SK-N-SH (cell line): Measurements from ENCODE around the gene PRICKLE3.

ENCODE experiments used
- TAF1 ChIP-seq: IDR thresholded peaks from 2 replicates; pipeline ENCODE4 v1.6.1; 2012; ENCODE audit warnings: low read depth, mild to moderate bottlenecking, low read length, moderate library complexity, borderline replicate concordance
- TF ChIP-seq, protein P1 (sequence below): IDR thresholded peaks from 2 replicates; pipeline ENCODE4 v1.6.1; 2012; ENCODE audit warnings: mild to moderate bottlenecking, low read depth, low read length, moderate library complexity
- TF ChIP-seq, protein P2 (sequence below): fragments of 150-350 bp; IDR thresholded peaks from 2 replicates; pipeline ENCODE4 v1.6.1; 2017; ENCODE audit warnings: antibody characterized with exemption, low read length, low read depth, borderline replicate concordance

DNA sequence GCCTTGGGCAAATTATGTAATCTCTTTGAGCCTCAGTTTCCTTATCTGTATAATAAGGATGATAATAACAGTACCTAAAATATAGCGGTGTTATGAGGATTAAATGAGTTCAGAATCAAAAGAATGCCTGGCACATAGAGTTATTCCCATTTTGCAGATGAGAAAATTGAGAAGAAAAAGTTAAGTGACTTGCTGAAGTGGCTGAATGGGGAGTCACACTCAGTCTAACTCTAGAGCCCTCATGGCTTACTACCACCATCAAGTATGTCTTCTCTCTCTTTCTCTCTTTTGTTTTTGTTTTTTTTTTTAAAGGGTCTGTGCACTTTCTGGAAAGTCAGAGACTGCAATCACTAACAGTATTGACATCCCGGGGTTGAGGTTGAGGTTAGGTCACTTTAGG, 46.4 kb upstream of the PRICKLE3 start:
- TF ChIP-seq, protein P1, sequence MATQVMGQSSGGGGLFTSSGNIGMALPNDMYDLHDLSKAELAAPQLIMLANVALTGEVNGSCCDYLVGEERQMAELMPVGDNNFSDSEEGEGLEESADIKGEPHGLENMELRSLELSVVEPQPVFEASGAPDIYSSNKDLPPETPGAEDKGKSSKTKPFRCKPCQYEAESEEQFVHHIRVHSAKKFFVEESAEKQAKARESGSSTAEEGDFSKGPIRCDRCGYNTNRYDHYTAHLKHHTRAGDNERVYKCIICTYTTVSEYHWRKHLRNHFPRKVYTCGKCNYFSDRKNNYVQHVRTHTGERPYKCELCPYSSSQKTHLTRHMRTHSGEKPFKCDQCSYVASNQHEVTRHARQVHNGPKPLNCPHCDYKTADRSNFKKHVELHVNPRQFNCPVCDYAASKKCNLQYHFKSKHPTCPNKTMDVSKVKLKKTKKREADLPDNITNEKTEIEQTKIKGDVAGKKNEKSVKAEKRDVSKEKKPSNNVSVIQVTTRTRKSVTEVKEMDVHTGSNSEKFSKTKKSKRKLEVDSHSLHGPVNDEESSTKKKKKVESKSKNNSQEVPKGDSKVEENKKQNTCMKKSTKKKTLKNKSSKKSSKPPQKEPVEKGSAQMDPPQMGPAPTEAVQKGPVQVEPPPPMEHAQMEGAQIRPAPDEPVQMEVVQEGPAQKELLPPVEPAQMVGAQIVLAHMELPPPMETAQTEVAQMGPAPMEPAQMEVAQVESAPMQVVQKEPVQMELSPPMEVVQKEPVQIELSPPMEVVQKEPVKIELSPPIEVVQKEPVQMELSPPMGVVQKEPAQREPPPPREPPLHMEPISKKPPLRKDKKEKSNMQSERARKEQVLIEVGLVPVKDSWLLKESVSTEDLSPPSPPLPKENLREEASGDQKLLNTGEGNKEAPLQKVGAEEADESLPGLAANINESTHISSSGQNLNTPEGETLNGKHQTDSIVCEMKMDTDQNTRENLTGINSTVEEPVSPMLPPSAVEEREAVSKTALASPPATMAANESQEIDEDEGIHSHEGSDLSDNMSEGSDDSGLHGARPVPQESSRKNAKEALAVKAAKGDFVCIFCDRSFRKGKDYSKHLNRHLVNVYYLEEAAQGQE: no peak
- TF ChIP-seq, protein P2, sequence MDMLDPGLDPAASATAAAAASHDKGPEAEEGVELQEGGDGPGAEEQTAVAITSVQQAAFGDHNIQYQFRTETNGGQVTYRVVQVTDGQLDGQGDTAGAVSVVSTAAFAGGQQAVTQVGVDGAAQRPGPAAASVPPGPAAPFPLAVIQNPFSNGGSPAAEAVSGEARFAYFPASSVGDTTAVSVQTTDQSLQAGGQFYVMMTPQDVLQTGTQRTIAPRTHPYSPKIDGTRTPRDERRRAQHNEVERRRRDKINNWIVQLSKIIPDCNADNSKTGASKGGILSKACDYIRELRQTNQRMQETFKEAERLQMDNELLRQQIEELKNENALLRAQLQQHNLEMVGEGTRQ: no peak
- no peak for TF ChIP-seq TAF1
